HG03558 (cell line): Measurements from ENCODE around the gene HBM.
"Not testable (repeated sequence)": the region's sequence is repeated elsewhere in the genome, so short reads cannot be mapped to it uniquely, and the experiment has no call there.

ENCODE experiments used
- ATAC-seq: cut with Tn5 transposase; IDR thresholded peaks from one replicate; pipeline ENCODE4 v1.9.1; 2021; ENCODE audit warnings: moderate number of reproducible peaks; ENCODE audit not compliant: unreplicated experiment; ENCODE audit errors: extremely low read depth

HBM gene

GRCh38 chr16:143456-143855, 22.3 kb upstream of the HBM start:
- ATAC-seq: no peak

GRCh38 chr16:144797-145252, 21.0 kb upstream of the HBM start:
- ATAC-seq: no peak

GRCh38 chr16:146646-147045, 19.1 kb upstream of the HBM start:
- no peak for ATAC-seq

GRCh38 chr16:149024-149660, 16.6 kb upstream of the HBM start:
- no peak for ATAC-seq

- ATAC-seq: no peak
Observed at GRCh38 chr16:152141-153128, 13.3 kb upstream of the HBM start, which contains the start of gene HBZ. Gene HBZ (plus strand): TSS chr16:152644. CDS start chr16:152910, 266 bp downstream.

GRCh38 chr16:153129-153521, 12.7 kb upstream of the HBM start:
- not testable (repeated sequence) for ATAC-seq

- ATAC-seq: not testable (repeated sequence)
Observed at GRCh38 chr16:153550-154216, 12.1 kb upstream of the HBM start.

- no peak for ATAC-seq
Observed at GRCh38 chr16:154217-155030, 11.4 kb upstream of the HBM start.

GRCh38 chr16:155031-155398, 10.8 kb upstream of the HBM start:
- no peak for ATAC-seq

GRCh38 chr16:159136-159849, 6.5 kb upstream of the HBM start:
- ATAC-seq: no peak

- not testable (repeated sequence) for ATAC-seq
Observed at GRCh38 chr16:160242-160641, 5.5 kb upstream of the HBM start.

- ATAC-seq: no peak
Observed at GRCh38 chr16:160691-161190, 5.0 kb upstream of the HBM start.

- no peak for ATAC-seq
Observed at GRCh38 chr16:162271-162991, 3.3 kb upstream of the HBM start.

- not testable (repeated sequence) for ATAC-seq
Observed at GRCh38 chr16:163139-163538, 2.6 kb upstream of the HBM start.

- not testable (repeated sequence) for ATAC-seq
Observed at GRCh38 chr16:163696-164095, 2.1 kb upstream of the HBM start.

GRCh38 chr16:164134-164823, 1.5 kb upstream of the HBM start:
- ATAC-seq: not testable (repeated sequence)

GRCh38 chr16:164827-165538, 795 bp upstream of the HBM start:
- ATAC-seq: no peak
